Endometrial microvascular endothelial cells (primary cell): ENCODE results near the gene UQCR11. TPM values are rescaled to one million over a fixed set of nuclear protein-coding genes. Genes with fewer than 3 reads are reported as not detected.

Experiments
- in situ Hi-C: cut with HindIII; loops from 2 replicates; pipeline ENCODE4 v1.10.0; 2017; ENCODE audit warnings: low sequenced_read_pairs, low pct_unique_long_range_greater_than_20kb; ENCODE audit errors: inconsistent ontology term
- total RNA-seq: library from RNA; depleted of rRNA; stranded (reverse); fragments of >200 nt; gene quantifications from one replicate; pipeline ENCODE4 v1.2.3, GENCODE V29; 2015; ENCODE audit errors: inconsistent ontology term

UQCR11 gene
- total RNA-seq, 1 donor from 2014 or later: 46.6 TPM

GRCh38 chr19:1555487-1556389 is 49.5 kb downstream of the UQCR11 start:
- in situ Hi-C loops: no loop called here

DNA sequence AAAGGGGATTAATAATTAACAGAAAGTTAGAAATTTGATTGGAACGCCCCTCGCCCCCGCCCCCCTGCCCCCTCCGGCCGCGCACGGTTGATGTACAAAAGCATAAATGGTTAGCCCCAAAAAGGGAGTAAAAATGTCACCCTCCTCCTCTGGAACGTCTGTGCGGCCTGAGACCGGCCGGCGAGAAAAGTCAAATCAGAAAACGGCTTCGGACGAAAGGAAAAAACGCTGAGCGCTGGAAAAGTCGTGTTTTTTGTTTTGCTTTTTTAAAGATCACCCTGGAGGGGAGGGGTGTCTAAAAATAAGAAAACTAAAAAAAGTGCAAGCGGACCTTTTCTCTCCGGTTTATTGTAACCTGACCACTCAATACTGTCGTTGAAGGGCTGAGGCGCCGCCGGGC is 50.3 kb downstream of the UQCR11 start:
- in situ Hi-C loops: no loop called here

DNA sequence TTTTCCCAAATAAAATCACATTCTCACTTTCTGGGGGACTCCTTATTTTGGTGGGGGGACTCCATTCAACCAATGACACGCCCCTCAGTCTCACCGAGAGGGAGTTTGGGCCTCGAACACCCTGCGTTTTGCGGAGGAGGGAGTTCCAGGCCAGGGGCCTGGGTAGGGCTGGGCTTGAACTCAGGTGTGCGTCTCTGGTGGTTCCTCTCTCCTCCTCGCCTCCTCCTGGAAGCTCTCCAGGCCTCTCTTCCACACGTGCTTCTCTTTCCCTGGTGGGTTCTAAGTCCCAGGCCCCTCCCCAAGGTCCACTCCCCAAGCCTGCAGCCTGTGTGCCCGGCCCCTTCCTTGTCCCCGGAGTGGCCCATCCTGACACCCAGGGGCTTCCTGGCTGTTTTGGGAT is 51.8 kb downstream of the UQCR11 start:
- in situ Hi-C loops: no loop called here

DNA sequence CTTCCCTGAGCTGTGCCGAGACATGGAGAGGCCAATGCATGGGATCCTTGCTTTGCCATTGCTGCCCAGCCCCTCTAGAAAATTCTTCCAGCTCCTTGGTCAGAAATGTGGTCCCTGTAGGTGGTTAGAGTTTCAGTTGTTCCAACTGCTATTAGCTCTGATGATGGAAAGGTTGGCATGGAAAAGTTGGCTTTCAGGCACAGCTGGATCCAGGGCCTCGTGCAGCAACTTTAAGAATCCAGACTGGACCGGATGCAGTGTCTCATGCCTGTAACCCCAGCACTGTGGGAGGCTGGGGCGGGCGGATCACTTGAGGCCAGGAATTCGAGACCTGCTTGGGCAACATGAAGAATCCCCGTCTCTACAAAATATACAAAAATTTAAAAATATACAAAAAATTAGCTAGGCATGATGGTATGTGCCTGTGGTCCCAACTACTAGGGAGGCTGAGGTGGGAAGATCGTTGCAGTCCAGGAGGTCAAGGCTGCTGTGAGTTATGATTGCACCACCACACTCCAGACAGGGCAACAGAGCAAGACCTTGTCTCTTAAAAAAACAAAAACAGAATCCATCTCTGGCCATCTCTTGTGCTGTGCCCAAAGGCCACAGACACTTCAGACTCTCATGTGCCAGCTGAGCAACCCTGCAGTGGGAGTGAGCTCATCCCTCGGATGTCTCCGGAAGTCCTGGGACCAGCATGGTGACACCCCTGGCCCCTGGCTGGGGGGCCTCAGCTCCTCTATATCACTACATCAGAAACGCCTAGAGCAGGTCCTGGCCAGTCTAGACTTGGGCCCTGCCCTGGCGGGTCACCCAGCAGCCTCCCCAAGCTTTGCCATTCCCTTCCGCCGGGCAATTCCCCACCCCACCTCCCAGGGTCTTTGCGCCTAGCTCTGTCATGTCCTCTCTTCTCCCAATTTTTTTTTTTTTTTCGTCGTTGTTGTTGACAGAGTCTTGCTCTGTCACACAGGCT is 53.9 kb downstream of the UQCR11 start:
- in situ Hi-C loops: no loop called here

DNA sequence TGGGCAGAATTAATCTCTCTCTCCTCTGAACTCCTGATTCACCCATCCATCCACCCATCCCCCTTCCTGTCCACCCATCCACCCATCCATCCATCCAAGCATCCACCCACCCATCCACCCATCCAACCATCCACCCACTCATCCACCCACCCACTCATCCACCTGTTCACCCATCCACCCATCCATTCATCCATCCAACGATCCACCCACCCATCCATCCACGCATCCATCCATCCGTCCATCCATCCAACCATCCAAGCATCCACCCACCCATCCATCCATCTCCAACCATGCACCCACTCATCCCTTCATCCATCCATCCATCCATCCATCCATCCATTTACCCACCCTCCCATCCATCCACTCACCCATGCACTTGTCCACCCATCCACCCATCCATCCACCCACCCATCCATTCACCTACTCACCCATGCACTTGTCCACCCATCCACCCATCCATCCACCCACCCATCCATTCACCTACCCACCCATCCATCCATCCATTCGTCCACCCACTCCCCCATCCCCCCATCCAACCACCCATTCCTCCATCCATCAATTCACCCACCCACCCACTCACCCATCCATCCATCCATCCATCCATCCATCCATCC is 55.8 kb downstream of the UQCR11 start:
- in situ Hi-C loops: no loop called here

Other genes starting within 250 kb of the UQCR11 start
- 113 TPM for gene NDUFS7, start 221.6 kb downstream of the UQCR11 start, total RNA-seq
- gene GAMT, start 203.9 kb downstream of the UQCR11 start, total RNA-seq: 5.3 TPM
- 83.8 TPM for gene DAZAP1, start 197.9 kb downstream of the UQCR11 start, total RNA-seq
- gene RPS15, start 167.1 kb downstream of the UQCR11 start, total RNA-seq: 3,355 TPM
- not detected for gene APC2, start 155.3 kb downstream of the UQCR11 start, total RNA-seq
- 28.2 TPM for gene C19orf25, start 126.2 kb downstream of the UQCR11 start, total RNA-seq
- gene PCSK4, start 115.1 kb downstream of the UQCR11 start, total RNA-seq: not detected
- gene REEP6, start 114.3 kb downstream of the UQCR11 start, total RNA-seq: 1.9 TPM
- gene ADAMTSL5, start 92.4 kb downstream of the UQCR11 start, total RNA-seq: not detected
- gene PLK5, start 81.4 kb downstream of the UQCR11 start, total RNA-seq: not detected
- 41.4 TPM for gene MEX3D, start 37.1 kb downstream of the UQCR11 start, total RNA-seq
- gene MBD3, start 12.6 kb downstream of the UQCR11 start, total RNA-seq: 120 TPM
- 124 TPM for gene TCF3, start 47.2 kb upstream of the UQCR11 start, total RNA-seq
- gene ONECUT3, start 148.0 kb upstream of the UQCR11 start, total RNA-seq: not detected
- 2.0 TPM for gene ATP8B3, start 206.8 kb upstream of the UQCR11 start, total RNA-seq
- 15.7 TPM for gene REXO1, start 243.0 kb upstream of the UQCR11 start, total RNA-seq